HL-60 (cell line): ENCODE measurements around the gene TANGO2.

ENCODE experiments used
- DNase-seq, 2 experiments: peaks; one replicate each; pipeline ENCODE4 v3.0.0-alpha.2; 2010 to 2020; ENCODE audit warnings: low read depth in 1 of 2, low spot score in 1 of 2
- H3K27ac ChIP-seq: fragments of 250-450 bp; sonication (Bioruptor Pico); replicated peaks from 2 replicates; pipeline ENCODE4 v1.5.1; 2020; ENCODE audit warnings: mild to moderate bottlenecking, moderate library complexity
- H3K27me3 ChIP-seq: fragments of 250-450 bp; sonication (Bioruptor Pico); 2 replicates; pipeline ENCODE4 v1.5.1; 2021; ENCODE audit warnings: mild to moderate bottlenecking, moderate library complexity; ENCODE audit not compliant: insufficient read depth, poor library complexity, severe bottlenecking
- H3K4me3 ChIP-seq: replicated peaks from 2 replicates; pipeline ENCODE4 v1.5.1; 2011; ENCODE audit warnings: mild to moderate bottlenecking, control low read depth, low read length; ENCODE audit not compliant: insufficient read depth
- CTCF ChIP-seq: IDR thresholded peaks from one replicate; pipeline ENCODE4 v1.5.1; 2011; ENCODE audit warnings: low read length, control low read depth, inconsistent platforms; ENCODE audit not compliant: insufficient read depth
- GABPA ChIP-seq: IDR thresholded peaks from 2 replicates; pipeline ENCODE4 v1.6.1; 2012; ENCODE audit warnings: low read depth
- POLR2AphosphoS5 ChIP-seq: IDR thresholded peaks from 2 replicates; pipeline ENCODE4 v1.6.1; 2012; ENCODE audit warnings: low read depth
- REST ChIP-seq: IDR thresholded peaks from 2 replicates; pipeline ENCODE4 v1.6.1; 2012; ENCODE audit warnings: low read depth; ENCODE audit not compliant: insufficient replicate concordance
- SPI1 ChIP-seq: IDR thresholded peaks from 2 replicates; pipeline ENCODE4 v1.6.1; 2012; ENCODE audit warnings: low read depth, mild to moderate bottlenecking, borderline replicate concordance

TANGO2 gene

DNA sequence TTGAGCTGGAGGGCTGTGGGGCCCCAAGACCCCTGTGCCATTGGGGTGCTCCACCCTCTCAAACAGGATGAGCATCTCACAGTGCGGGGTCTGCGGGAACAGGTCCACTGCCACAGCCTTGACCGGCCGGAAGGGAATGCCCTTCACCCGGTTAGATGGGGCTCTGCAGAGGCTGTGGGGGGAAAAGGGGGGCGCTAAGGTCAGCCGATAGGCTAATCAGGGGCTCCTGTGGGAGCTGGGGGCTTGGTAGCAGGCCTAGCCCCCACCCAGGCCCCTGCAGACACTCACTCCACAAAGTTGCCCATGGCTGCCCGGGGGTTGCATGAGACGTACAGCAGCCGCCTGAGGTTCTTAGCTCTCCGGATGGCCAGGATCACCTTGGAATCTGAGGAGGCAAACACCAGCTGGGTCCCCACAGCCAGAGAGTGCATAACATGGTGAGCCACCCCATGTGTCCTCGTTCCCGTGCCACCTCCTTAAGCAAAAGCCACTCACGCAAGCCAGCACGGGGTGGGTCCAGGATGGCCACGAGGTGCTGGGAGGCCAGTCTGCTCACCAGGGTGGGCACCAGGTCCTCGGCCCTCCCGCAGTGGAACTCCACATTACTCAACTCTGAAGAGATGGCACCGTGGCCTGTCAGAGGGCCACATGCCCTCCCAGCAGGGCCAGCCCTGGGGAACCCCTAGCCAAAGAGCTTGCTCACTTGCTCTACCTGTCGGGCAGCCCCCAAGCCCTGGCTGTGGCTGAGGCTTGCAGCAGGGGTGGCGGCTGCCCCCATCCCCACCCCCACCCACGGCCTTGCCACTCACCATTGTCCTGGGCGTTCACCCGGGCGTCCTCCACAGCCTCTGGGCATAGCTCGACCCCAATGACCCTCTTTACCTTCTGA, 92.0 kb downstream of the TANGO2 start:
- H3K27ac ChIP-seq = no peak overlapping the region
- no peak overlapping the region for H3K4me3 ChIP-seq
- TF ChIP-seq SPI1 = no peak
- TF ChIP-seq GABPA = no peak
- TF ChIP-seq CTCF = no peak
- TF ChIP-seq REST = no peak
- no peaks in the 10 kb centered on the region for H3K27me3 ChIP-seq
- DNase-seq = no peak

- no peaks in the 10 kb centered on the region for H3K27me3 ChIP-seq
- no peak overlapping the region for H3K4me3 ChIP-seq
- no peak for DNase-seq
- no peak for TF ChIP-seq SPI1
- TF ChIP-seq CTCF = no peak
- TF ChIP-seq REST = no peak
- TF ChIP-seq POLR2AphosphoS5 = no peak; the same call in 1 of the 2 replicates
- TF ChIP-seq GABPA = no peak
- no peak overlapping the region for H3K27ac ChIP-seq
Observed at GRCh38 chr22:20113551-20114310, 92.8 kb downstream of the TANGO2 start.

GRCh38 chr22:20114506-20115475, 93.9 kb downstream of the TANGO2 start:
- TF ChIP-seq GABPA (no peak), SPI1 (no peak), CTCF (no peak), POLR2AphosphoS5 (peak; percentile 13; the same call in 1 of the 2 replicates)
- Histone ChIP-seq H3K27me3 (no peaks in the 10 kb centered on the region), H3K27ac (peak overlapping the region; percentile 90), H3K4me3 (no peak overlapping the region)
- DNase-seq = no peak
